Measurements from ENCODE around the gene ITM2C. TPM values are rescaled to one million over a fixed set of nuclear protein-coding genes. Genes with fewer than 3 reads are reported as not detected.

ITM2C gene
- total and polyA plus RNA-seq, 4 donors = 18.0 to 99.7 (median 23.1) TPM

- no peak overlapping the region for H3K4me3 ChIP-seq
- no peaks in the 10 kb centered on the region for H3K9me3 ChIP-seq (ENCODE audit: control insufficient read depth in 4 of 4, insufficient read depth in 3 of 4, low read length in 3 of 4)
- H3K4me1 ChIP-seq (ENCODE audit: control insufficient read depth in 5 of 5, insufficient read depth in 5 of 5, low read length in 5 of 5) = no peaks in the 10 kb centered on the region
- H3K36me3 ChIP-seq (ENCODE audit: control insufficient read depth in 4 of 4, insufficient read depth in 4 of 4, low read length in 4 of 4) = no peaks in the 10 kb centered on the region
- H3K27ac ChIP-seq (ENCODE audit: low read depth in 1 of 2, low read length in 1 of 2) = no peak overlapping the region
- 68 to 72% methylated on average over 9 of the region's 9 CpGs for WGBS, 2 donors
- TF ChIP-seq CTCF (IDR thresholded peaks at IDR 0.05; ENCODE audit: control extremely low read depth, extremely low read depth) = no peak
- ATAC-seq (ENCODE audit: insufficient read depth, low FRiP score) = no peak
- H3K9ac ChIP-seq (ENCODE audit: insufficient read depth in 1 of 2, low read length in 2 of 2) = no peak overlapping the region
- no peak for DNase-seq
- peaks cover 0 to 3% (median 0%) of the 10 kb centered on the region in 3 donors for H3K27me3 ChIP-seq (ENCODE audit: control insufficient read depth in 3 of 3, insufficient read depth in 3 of 3, low read length in 2 of 3)
Observed at GRCh38 chr2:230925443-230925878, 60.7 kb downstream of the ITM2C start.

- H3K4me1 ChIP-seq (ENCODE audit: control insufficient read depth in 5 of 5, insufficient read depth in 5 of 5, low read length in 5 of 5) = no peaks in the 10 kb centered on the region
- DNase-seq (no peak), ATAC-seq (ENCODE audit: insufficient read depth, low FRiP score) (no peak)
- no peaks in the 10 kb centered on the region for H3K36me3 ChIP-seq (ENCODE audit: control insufficient read depth in 4 of 4, insufficient read depth in 4 of 4, low read length in 4 of 4)
- 88 to 94% methylated on average over 11 of the region's 11 CpGs for WGBS, 2 donors
- TF ChIP-seq CTCF (IDR thresholded peaks at IDR 0.05; ENCODE audit: control extremely low read depth, extremely low read depth) = no peak
- no peak overlapping the region for H3K9ac ChIP-seq (ENCODE audit: insufficient read depth in 1 of 2, low read length in 2 of 2)
- no peak overlapping the region for H3K4me3 ChIP-seq
- H3K27ac ChIP-seq (ENCODE audit: low read depth in 1 of 2, low read length in 1 of 2) = no peak overlapping the region
- peaks cover 0 to 2% (median 0%) of the 10 kb centered on the region in 3 donors for H3K27me3 ChIP-seq (ENCODE audit: control insufficient read depth in 3 of 3, insufficient read depth in 3 of 3, low read length in 2 of 3)
- no peaks in the 10 kb centered on the region for H3K9me3 ChIP-seq (ENCODE audit: control insufficient read depth in 4 of 4, insufficient read depth in 3 of 4, low read length in 3 of 4)
Observed at GRCh38 chr2:230925879-230926765, 61.4 kb downstream of the ITM2C start.

GRCh38 chr2:230927711-230928341 is 63.1 kb downstream of the ITM2C start:
- 86 to 90% methylated on average over 13 to 14 of the region's 14 CpGs for WGBS, 2 donors

More at GRCh38 chr2:230927711-230928341, 63.1 kb downstream of the ITM2C start:
- Histone ChIP-seq H3K36me3 (ENCODE audit: control insufficient read depth in 4 of 4, insufficient read depth in 4 of 4, low read length in 4 of 4) (no peaks in the 10 kb centered on the region), H3K27me3 (ENCODE audit: control insufficient read depth in 3 of 3, insufficient read depth in 3 of 3, low read length in 2 of 3) (no peaks in the 10 kb centered on the region), H3K9ac (ENCODE audit: insufficient read depth in 1 of 2, low read length in 2 of 2) (no peak overlapping the region), H3K27ac (ENCODE audit: low read depth in 1 of 2, low read length in 1 of 2) (no peak overlapping the region), H3K9me3 (ENCODE audit: control insufficient read depth in 4 of 4, insufficient read depth in 3 of 4, low read length in 3 of 4) (no peaks in the 10 kb centered on the region), H3K4me3 (no peak overlapping the region), H3K4me1 (ENCODE audit: control insufficient read depth in 5 of 5, insufficient read depth in 5 of 5, low read length in 5 of 5) (peaks cover 0 to 5% (median 0%) of the 10 kb centered on the region in 5 donors)
- ATAC-seq (ENCODE audit: insufficient read depth, low FRiP score) (no peak), DNase-seq (no peak)
- TF ChIP-seq CTCF (IDR thresholded peaks at IDR 0.05; ENCODE audit: control extremely low read depth, extremely low read depth) = no peak

Other genes with a start within 250 kb of the ITM2C start
- 100 to 1,000 TPM in 1 of 2 donors, 10 to 100 TPM in 1; 69.1 to 123 TPM for gene CAB39, start 152.1 kb upstream of the ITM2C start, total RNA-seq
- 10 to 100 TPM; 19.4 to 45.1 TPM for gene CAB39, start 152.1 kb upstream of the ITM2C start, polyA plus RNA-seq
- under 1 TPM; 0.26 to 0.58 TPM for gene GPR55, start 60.3 kb downstream of the ITM2C start, total RNA-seq
- under 1 TPM; 0.18 to 0.33 TPM for gene GPR55, start 60.3 kb downstream of the ITM2C start, polyA plus RNA-seq
- gene SPATA3, start 131.2 kb downstream of the ITM2C start, total RNA-seq = not detected
- not detected for gene SPATA3, start 131.2 kb downstream of the ITM2C start, polyA plus RNA-seq
- gene C2orf72, start 172.6 kb downstream of the ITM2C start, total RNA-seq = 1 to 10 TPM in 1 of 2 donors, under 1 TPM in 1; 0.65 to 1.3 TPM
- gene C2orf72, start 172.6 kb downstream of the ITM2C start, polyA plus RNA-seq = under 1 TPM; 0.28 to 0.46 TPM
- 10 to 100 TPM; 61.6 to 91.1 TPM for gene PSMD1, start 191.9 kb downstream of the ITM2C start, total RNA-seq
- gene PSMD1, start 191.9 kb downstream of the ITM2C start, polyA plus RNA-seq = 10 to 100 TPM; 30.1 to 50.4 TPM

Measured in lung (tissue), 12 donors.